Lower lobe of right lung (tissue), 2 donors: ENCODE measurements around the gene HMGXB3. TPM values are rescaled to one million over a fixed set of nuclear protein-coding genes. Genes with fewer than 3 reads are reported as not detected.

ENCODE experiments used
- ATAC-seq, 2 donors: fragments of 200-7000 bp; cut with Tn5 transposase; one replicate each; pipeline ENCODE4 v1.9.1; 2020 to 2022; ENCODE audit warnings: mild to moderate bottlenecking in 2 of 2, moderate library complexity in 2 of 2
- DNase-seq: peaks from one replicate; pipeline ENCODE4 v3.0.0-alpha.2; 2020
- H3K27ac ChIP-seq: fragments of 200-600 bp; one replicate; pipeline ENCODE4 v1.8.0; 2022
- H3K27me3 ChIP-seq: fragments of 200-600 bp; one replicate; pipeline ENCODE4 v1.8.0; 2022; ENCODE audit warnings: low read depth
- H3K36me3 ChIP-seq: fragments of 200-600 bp; one replicate; pipeline ENCODE4 v1.8.0; 2022; ENCODE audit warnings: mild to moderate bottlenecking
- H3K4me1 ChIP-seq: fragments of 200-600 bp; one replicate; pipeline ENCODE4 v1.8.0; 2022
- H3K4me3 ChIP-seq: fragments of 200-600 bp; one replicate; pipeline ENCODE4 v1.8.0; 2022; ENCODE audit warnings: mild to moderate bottlenecking
- H3K9me3 ChIP-seq: fragments of 200-600 bp; one replicate; pipeline ENCODE4 v1.8.0; 2022
- intact Hi-C: fragments of 100-400 bp; cut with DNase I; formaldehyde crosslinking; loops from one replicate; pipeline ENCODE4 v1.11.0; 2022
- total RNA-seq: library from RNA; stranded (reverse); fragmentation: NEBNext Ultra II Directional; extraction: Animal tissue kit (Norgen Biotek cat#: 25700); gene quantifications from one replicate; pipeline ENCODE4 v1.2.1, GENCODE V29; 2021
- TF ChIP-seq, protein P1 (sequence below): fragments of 200-600 bp; IDR thresholded peaks from one replicate; pipeline ENCODE4 v1.8.0; 2022; ENCODE audit warnings: antibody characterized with exemption, mild to moderate bottlenecking
- donor health status: DM: no; HTN: yes; CAD: no; lungs with severe emphysema.

Gene HMGXB3
- total RNA-seq, 1 donor from 2014 or later = 28.3 TPM

GRCh38 chr5:150063638-150064037, 63.1 kb downstream of the HMGXB3 start:
- TF ChIP-seq, protein P1, sequence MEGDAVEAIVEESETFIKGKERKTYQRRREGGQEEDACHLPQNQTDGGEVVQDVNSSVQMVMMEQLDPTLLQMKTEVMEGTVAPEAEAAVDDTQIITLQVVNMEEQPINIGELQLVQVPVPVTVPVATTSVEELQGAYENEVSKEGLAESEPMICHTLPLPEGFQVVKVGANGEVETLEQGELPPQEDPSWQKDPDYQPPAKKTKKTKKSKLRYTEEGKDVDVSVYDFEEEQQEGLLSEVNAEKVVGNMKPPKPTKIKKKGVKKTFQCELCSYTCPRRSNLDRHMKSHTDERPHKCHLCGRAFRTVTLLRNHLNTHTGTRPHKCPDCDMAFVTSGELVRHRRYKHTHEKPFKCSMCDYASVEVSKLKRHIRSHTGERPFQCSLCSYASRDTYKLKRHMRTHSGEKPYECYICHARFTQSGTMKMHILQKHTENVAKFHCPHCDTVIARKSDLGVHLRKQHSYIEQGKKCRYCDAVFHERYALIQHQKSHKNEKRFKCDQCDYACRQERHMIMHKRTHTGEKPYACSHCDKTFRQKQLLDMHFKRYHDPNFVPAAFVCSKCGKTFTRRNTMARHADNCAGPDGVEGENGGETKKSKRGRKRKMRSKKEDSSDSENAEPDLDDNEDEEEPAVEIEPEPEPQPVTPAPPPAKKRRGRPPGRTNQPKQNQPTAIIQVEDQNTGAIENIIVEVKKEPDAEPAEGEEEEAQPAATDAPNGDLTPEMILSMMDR = no peak
- H3K27ac ChIP-seq = no peak overlapping the region
- intact Hi-C loops = no loop called here
- no peak overlapping the region for H3K4me3 ChIP-seq
- no peaks in the 10 kb centered on the region for H3K27me3 ChIP-seq
- peaks cover 24% of the 10 kb centered on the region for H3K4me1 ChIP-seq
- no peak for DNase-seq
- no peak for ATAC-seq
- H3K36me3 ChIP-seq = no peaks in the 10 kb centered on the region
- H3K9me3 ChIP-seq = no peaks in the 10 kb centered on the region

- DNase-seq (no peak), ATAC-seq (no peak)
- peaks cover 6% of the 10 kb centered on the region for H3K36me3 ChIP-seq
- H3K27me3 ChIP-seq = no peaks in the 10 kb centered on the region
- TF ChIP-seq, protein P1 = no peak
- H3K4me3 ChIP-seq = no peak overlapping the region
- no peaks in the 10 kb centered on the region for H3K9me3 ChIP-seq
- H3K27ac ChIP-seq = no peak overlapping the region
- peaks cover 16% of the 10 kb centered on the region for H3K4me1 ChIP-seq
- intact Hi-C loops = no loop called here
These were observed 64.2 kb downstream of the HMGXB3 start for GRCh38 chr5:150064681-150065220.

DNA sequence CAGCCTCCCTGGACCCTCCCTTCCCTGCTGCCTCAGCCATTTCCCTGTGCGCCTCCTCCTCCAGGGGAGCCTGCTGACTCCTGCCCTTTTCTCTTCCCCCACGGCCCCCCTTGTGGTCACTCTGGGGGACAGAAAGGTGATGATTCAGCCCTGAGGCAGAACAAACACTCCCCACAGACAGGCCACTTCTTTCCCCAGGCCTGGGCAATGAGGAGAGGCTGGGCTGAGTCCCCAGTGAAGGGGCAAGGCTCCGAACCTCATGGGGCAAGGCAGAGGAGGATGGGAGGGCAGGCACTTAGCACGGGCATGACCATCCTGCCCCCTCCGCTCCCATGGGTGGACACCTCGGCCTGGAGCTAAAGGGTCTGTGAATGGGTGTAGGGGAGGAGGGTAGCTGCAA, 64.8 kb downstream of the HMGXB3 start:
- DNase-seq (no peak), ATAC-seq (peak; percentile 41 to 47)
- TF ChIP-seq, protein P1 = no peak
- Histone ChIP-seq H3K27me3 (no peaks in the 10 kb centered on the region), H3K9me3 (no peaks in the 10 kb centered on the region), H3K4me1 (peaks cover 16% of the 10 kb centered on the region), H3K36me3 (peaks cover 6% of the 10 kb centered on the region), H3K27ac (no peak overlapping the region), H3K4me3 (no peak overlapping the region)
- intact Hi-C loops = no loop called here

DNA sequence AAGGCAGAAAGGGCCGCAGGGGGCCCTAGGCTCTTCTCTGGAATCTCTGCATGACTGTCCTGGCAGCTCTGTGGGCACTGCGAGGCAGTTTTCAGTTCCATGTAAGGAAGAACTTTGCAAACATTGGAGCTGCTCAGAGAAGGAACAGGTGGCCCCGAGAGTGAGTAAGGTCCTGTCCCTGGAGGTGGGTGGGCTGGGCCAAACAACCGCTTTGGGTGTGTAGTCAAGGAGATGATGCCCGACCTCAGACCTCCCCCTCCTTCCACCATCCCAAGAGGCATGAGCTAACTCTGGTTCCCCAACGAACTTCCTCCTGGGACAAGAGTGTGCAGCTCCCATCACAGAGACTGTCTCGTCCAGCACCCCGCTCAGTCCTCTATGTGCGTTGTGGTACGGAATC, 65.3 kb downstream of the HMGXB3 start:
- H3K4me1 ChIP-seq = peaks cover 16% of the 10 kb centered on the region

DNA sequence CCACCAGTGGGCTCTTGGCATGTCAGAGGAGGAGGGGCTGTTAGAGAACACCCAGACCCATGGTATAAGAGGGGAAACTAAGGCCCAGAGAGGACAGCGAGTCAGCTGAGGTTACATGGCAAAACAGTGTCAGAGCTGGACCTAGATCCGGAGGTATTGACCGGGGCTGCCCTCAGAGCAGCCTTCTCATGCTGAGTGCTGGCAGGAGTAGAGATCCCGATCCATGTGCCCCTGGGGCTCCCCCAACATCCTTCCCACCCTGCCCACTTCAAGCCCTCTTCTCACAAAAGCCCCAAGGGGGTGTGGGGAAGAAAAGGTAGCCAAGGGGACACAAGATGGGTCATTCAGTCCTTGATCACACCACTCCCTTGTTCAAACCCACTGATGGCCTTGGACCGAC, 65.9 kb downstream of the HMGXB3 start:
- TF ChIP-seq, protein P1 = no peak
- DNase-seq (no peak), ATAC-seq (no peak)
- Histone ChIP-seq H3K4me1 (peaks cover 16% of the 10 kb centered on the region), H3K9me3 (no peaks in the 10 kb centered on the region), H3K4me3 (no peak overlapping the region), H3K27me3 (no peaks in the 10 kb centered on the region), H3K36me3 (peaks cover 6% of the 10 kb centered on the region), H3K27ac (no peak overlapping the region)
- intact Hi-C loops = no loop called here

More for the DNA sequence above, 65.3 kb downstream of the HMGXB3 start:
- H3K4me3 ChIP-seq = no peak overlapping the region
- H3K9me3 ChIP-seq = no peaks in the 10 kb centered on the region
- TF ChIP-seq, protein P1 = no peak
- peaks cover 6% of the 10 kb centered on the region for H3K36me3 ChIP-seq
- ATAC-seq (peak; percentile 75 to 77), DNase-seq (peak; percentile 67)
- no peak overlapping the region for H3K27ac ChIP-seq
- intact Hi-C loops = no loop called here
- H3K27me3 ChIP-seq = no peaks in the 10 kb centered on the region
